ENCODE data around the gene GDPGP1. TPM values are rescaled to one million over a fixed set of nuclear protein-coding genes. Genes with fewer than 3 reads are reported as not detected.

GDPGP1 gene
- polyA plus RNA-seq, 1 donor from 2014 or later: 4.3 TPM

DNA sequence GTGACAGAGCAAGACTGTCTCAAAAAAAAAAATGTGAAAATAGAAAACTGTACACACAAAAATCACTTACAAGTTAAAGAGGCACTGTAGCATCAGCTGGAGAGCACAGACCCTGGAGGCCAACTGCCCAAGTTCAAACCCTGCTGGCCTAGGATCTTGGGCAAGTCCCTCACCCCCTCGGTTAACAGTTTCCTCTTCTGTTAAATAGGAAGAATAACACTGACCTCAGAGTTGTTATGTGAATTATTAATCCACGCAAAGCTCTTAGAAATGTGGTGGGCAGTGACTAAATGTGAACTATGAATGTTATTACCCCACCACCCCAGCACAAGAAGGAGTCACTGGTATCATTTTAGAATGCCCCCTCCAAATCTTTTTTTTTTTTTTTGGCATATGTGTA lies 11.5 kb upstream of the GDPGP1 start (continued):
- TF ChIP-seq, protein P1, sequence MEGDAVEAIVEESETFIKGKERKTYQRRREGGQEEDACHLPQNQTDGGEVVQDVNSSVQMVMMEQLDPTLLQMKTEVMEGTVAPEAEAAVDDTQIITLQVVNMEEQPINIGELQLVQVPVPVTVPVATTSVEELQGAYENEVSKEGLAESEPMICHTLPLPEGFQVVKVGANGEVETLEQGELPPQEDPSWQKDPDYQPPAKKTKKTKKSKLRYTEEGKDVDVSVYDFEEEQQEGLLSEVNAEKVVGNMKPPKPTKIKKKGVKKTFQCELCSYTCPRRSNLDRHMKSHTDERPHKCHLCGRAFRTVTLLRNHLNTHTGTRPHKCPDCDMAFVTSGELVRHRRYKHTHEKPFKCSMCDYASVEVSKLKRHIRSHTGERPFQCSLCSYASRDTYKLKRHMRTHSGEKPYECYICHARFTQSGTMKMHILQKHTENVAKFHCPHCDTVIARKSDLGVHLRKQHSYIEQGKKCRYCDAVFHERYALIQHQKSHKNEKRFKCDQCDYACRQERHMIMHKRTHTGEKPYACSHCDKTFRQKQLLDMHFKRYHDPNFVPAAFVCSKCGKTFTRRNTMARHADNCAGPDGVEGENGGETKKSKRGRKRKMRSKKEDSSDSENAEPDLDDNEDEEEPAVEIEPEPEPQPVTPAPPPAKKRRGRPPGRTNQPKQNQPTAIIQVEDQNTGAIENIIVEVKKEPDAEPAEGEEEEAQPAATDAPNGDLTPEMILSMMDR (IDR thresholded peaks at IDR 0.05; ENCODE audit: poor library complexity, severe bottlenecking): no peak
- no peak for TF ChIP-seq RAD21 (conservative IDR thresholded peaks at IDR 0.05)

DNA sequence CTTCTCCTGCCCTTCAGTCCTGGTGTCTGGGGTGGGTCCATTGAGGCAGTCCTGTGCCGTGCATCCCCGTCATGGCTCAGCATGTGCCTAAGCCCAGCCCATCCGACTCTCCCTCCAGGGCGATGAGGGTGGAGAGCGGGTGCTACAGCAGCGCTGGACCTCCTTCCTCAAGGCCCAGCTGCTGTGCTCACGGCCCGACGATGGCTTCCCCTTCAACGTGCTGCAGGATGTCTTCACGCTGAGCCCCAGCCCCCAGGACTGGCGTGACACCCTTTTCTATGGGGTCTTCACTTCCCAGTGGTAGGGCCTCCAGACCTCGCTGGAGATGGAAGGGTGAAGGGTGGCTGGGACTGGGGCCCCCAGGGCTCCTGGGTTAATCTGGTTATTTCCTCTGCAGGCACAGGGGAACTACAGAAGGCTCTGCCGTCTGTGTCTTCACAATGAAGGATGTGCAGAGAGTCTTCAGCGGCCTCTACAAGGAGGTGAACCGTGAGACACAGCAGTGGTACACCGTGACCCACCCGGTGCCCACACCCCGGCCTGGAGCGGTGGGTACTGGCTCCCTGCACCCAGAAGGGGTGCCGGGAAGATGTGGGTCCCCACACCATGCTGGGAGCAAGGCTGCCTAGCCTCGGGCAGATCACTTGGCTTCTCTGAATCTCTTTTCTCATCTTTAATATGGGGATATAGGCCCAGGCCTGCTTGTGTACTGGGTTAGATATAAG lies 10.4 kb upstream of the GDPGP1 start:
- no peak overlapping the region for H3K4me2 ChIP-seq (ENCODE audit: low read length)
- H3K27me3 ChIP-seq (ENCODE audit: insufficient read depth, low read depth, low read length): no peaks in the 10 kb centered on the region
- H3K27ac ChIP-seq (ENCODE audit: low read length): no peak overlapping the region
- H3K79me2 ChIP-seq (replicated peaks; ENCODE audit: insufficient read depth, low read length): no peaks in the 10 kb centered on the region
- H3K4me3 ChIP-seq (ENCODE audit: low read length): no peak overlapping the region
- H3F3A ChIP-seq (ENCODE audit: insufficient read depth, low read length, poor library complexity, severe bottlenecking): no peaks in the 10 kb centered on the region
- no peaks in the 10 kb centered on the region for H3K9me2 ChIP-seq (ENCODE audit: insufficient read depth, low read length)
- no peak overlapping the region for H2AFZ ChIP-seq (ENCODE audit: low read depth, low read length)
- no peak overlapping the region for H3K9ac ChIP-seq (ENCODE audit: low read length)
- H4K20me1 ChIP-seq (ENCODE audit: insufficient read depth): no peaks in the 10 kb centered on the region
- TF ChIP-seq POLR2AphosphoS5 (IDR thresholded peaks at IDR 0.05) (no peak), EZH2 (IDR thresholded peaks at IDR 0.05; ENCODE audit: borderline replicate concordance, insufficient read depth, low read length, poor library complexity, severe bottlenecking) (no peak), MXI1 (conservative IDR thresholded peaks at IDR 0.05; ENCODE audit: poor library complexity, severe bottlenecking) (no peak), RAD21 (conservative IDR thresholded peaks at IDR 0.05) (no peak), TAF1 (IDR thresholded peaks at IDR 0.05; ENCODE audit: low read depth) (no peak), EP300 (conservative IDR thresholded peaks at IDR 0.05; ENCODE audit: poor library complexity, severe bottlenecking) (no peak), SMC3 (conservative IDR thresholded peaks at IDR 0.05; ENCODE audit: poor library complexity) (no peak)
- TF ChIP-seq, protein P2, sequence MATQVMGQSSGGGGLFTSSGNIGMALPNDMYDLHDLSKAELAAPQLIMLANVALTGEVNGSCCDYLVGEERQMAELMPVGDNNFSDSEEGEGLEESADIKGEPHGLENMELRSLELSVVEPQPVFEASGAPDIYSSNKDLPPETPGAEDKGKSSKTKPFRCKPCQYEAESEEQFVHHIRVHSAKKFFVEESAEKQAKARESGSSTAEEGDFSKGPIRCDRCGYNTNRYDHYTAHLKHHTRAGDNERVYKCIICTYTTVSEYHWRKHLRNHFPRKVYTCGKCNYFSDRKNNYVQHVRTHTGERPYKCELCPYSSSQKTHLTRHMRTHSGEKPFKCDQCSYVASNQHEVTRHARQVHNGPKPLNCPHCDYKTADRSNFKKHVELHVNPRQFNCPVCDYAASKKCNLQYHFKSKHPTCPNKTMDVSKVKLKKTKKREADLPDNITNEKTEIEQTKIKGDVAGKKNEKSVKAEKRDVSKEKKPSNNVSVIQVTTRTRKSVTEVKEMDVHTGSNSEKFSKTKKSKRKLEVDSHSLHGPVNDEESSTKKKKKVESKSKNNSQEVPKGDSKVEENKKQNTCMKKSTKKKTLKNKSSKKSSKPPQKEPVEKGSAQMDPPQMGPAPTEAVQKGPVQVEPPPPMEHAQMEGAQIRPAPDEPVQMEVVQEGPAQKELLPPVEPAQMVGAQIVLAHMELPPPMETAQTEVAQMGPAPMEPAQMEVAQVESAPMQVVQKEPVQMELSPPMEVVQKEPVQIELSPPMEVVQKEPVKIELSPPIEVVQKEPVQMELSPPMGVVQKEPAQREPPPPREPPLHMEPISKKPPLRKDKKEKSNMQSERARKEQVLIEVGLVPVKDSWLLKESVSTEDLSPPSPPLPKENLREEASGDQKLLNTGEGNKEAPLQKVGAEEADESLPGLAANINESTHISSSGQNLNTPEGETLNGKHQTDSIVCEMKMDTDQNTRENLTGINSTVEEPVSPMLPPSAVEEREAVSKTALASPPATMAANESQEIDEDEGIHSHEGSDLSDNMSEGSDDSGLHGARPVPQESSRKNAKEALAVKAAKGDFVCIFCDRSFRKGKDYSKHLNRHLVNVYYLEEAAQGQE (IDR thresholded peaks at IDR 0.05; ENCODE audit: borderline replicate concordance): no peak
- TF ChIP-seq, protein P1 (IDR thresholded peaks at IDR 0.05; ENCODE audit: poor library complexity, severe bottlenecking): no peak
- no peaks in the 10 kb centered on the region for H3K36me3 ChIP-seq (ENCODE audit: insufficient read depth, low read length)
- H3K9me3 ChIP-seq (ENCODE audit: low read length): no peaks in the 10 kb centered on the region

Data from neural cell (in vitro differentiated cells).